Smooth muscle cell (in vitro differentiated cells): ENCODE measurements around the gene CNNM2. TPM values are rescaled to one million over a fixed set of nuclear protein-coding genes. Genes with fewer than 3 reads are reported as not detected.
"Not testable (repeated sequence)": the region's sequence is repeated elsewhere in the genome, so short reads cannot be mapped to it uniquely, and the experiment has no call there.

ENCODE experiments used
- DNase-seq: peaks from one replicate; lab custom pipeline; 2025; ENCODE audit not compliant: unreplicated experiment; lab: John Stamatoyannopoulos, UW
- H2AFZ ChIP-seq: fragments of 200-600 bp; sonication (generic); 2 replicates; pipeline ENCODE4 v1.6.0; 2016; ENCODE audit warnings: antibody characterized with exemption, low read depth, mild to moderate bottlenecking
- H3F3A ChIP-seq: fragments of 200-600 bp; sonication (generic); 2 replicates; pipeline ENCODE4 v1.6.0; 2017; ENCODE audit warnings: antibody characterized with exemption, low read depth
- H3K27ac ChIP-seq: fragments of 200-600 bp; sonication (generic); 2 replicates; pipeline ENCODE4 v1.5.1; 2016; ENCODE audit warnings: low read depth, mild to moderate bottlenecking
- H3K27me3 ChIP-seq: fragments of 200-600 bp; sonication (generic); 2 replicates; pipeline ENCODE4 v1.6.1; 2016; ENCODE audit warnings: low read depth, mild to moderate bottlenecking
- H3K36me3 ChIP-seq: fragments of 200-600 bp; sonication (generic); 2 replicates; pipeline ENCODE4 v1.5.1; 2016; ENCODE audit warnings: low read depth
- H3K4me1 ChIP-seq: fragments of 200-600 bp; sonication (generic); 2 replicates; pipeline ENCODE4 v1.5.1; 2016; ENCODE audit warnings: low read depth
- H3K4me2 ChIP-seq: fragments of 200-600 bp; sonication (generic); 2 replicates; pipeline ENCODE4 v1.6.0; 2016; ENCODE audit warnings: mild to moderate bottlenecking
- H3K4me3 ChIP-seq: fragments of 200-600 bp; sonication (generic); 2 replicates; pipeline ENCODE4 v1.5.1; 2016; ENCODE audit warnings: mild to moderate bottlenecking
- H3K79me2 ChIP-seq: fragments of 200-600 bp; sonication (generic); 2 replicates; pipeline ENCODE4 v1.6.0; 2016; ENCODE audit warnings: low read depth, mild to moderate bottlenecking
- H3K9ac ChIP-seq: fragments of 200-600 bp; sonication (generic); 2 replicates; pipeline ENCODE4 v1.6.0; 2016; ENCODE audit warnings: low read depth
- H3K9me3 ChIP-seq: fragments of 200-600 bp; sonication (generic); replicated peaks from 2 replicates; pipeline ENCODE4 v1.5.1; 2016; ENCODE audit warnings: low read depth
- H4K20me1 ChIP-seq: fragments of 200-600 bp; sonication (generic); 2 replicates; pipeline ENCODE4 v1.6.0; 2016; ENCODE audit warnings: low read depth
- WGBS: methylation state at CpG from one replicate; pipeline ENCODE4 v1.1.7; 2016; ENCODE audit warnings: low lambda C conversion rate; 5-methylcytosine and 5-hydroxymethylcytosine counted together
- polyA plus RNA-seq: library from polyadenylated mRNA; unstranded; fragments of >200 nt; fragmentation: Nextera tagmentation; extraction: Ambion mirVana; gene quantifications from 2 replicates; pipeline ENCODE4 v1.2.1, GENCODE V29; 2016
- total RNA-seq: library from RNA; depleted of rRNA; stranded (reverse); fragments of >200 nt; gene quantifications from 2 replicates; pipeline ENCODE4 v1.2.3, GENCODE V29; 2014
- TF ChIP-seq, protein P1 (sequence below): fragments of 200-600 bp; sonication (generic); IDR thresholded peaks from 2 replicates; pipeline ENCODE4 v1.5.1; 2017; ENCODE audit warnings: borderline replicate concordance, mild to moderate bottlenecking, antibody characterized with exemption; ENCODE audit not compliant: insufficient read depth, poor library complexity, severe bottlenecking

The CNNM2 gene
- total and polyA plus RNA-seq, 2 experiments from 2014 or later, result 5.5 to 8.4 TPM

GRCh38 chr10:102963756-102964025, 45.6 kb downstream of the CNNM2 start:
- TF ChIP-seq, protein P1, sequence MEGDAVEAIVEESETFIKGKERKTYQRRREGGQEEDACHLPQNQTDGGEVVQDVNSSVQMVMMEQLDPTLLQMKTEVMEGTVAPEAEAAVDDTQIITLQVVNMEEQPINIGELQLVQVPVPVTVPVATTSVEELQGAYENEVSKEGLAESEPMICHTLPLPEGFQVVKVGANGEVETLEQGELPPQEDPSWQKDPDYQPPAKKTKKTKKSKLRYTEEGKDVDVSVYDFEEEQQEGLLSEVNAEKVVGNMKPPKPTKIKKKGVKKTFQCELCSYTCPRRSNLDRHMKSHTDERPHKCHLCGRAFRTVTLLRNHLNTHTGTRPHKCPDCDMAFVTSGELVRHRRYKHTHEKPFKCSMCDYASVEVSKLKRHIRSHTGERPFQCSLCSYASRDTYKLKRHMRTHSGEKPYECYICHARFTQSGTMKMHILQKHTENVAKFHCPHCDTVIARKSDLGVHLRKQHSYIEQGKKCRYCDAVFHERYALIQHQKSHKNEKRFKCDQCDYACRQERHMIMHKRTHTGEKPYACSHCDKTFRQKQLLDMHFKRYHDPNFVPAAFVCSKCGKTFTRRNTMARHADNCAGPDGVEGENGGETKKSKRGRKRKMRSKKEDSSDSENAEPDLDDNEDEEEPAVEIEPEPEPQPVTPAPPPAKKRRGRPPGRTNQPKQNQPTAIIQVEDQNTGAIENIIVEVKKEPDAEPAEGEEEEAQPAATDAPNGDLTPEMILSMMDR, result no peak
- Histone ChIP-seq H3K4me1 (no peaks in the 10 kb centered on the region), H3K79me2 (no peaks in the 10 kb centered on the region), H3K27me3 (no peaks in the 10 kb centered on the region), H3K27ac (no peak overlapping the region), H3K9ac (no peak overlapping the region), H3K4me2 (no peak overlapping the region), H3K4me3 (no peak overlapping the region), H3K36me3 (no peaks in the 10 kb centered on the region), H2AFZ (no peak overlapping the region), H3K9me3 (no peaks in the 10 kb centered on the region), H4K20me1 (no peaks in the 10 kb centered on the region), H3F3A (no peaks in the 10 kb centered on the region)
- 86% methylated on average over 2 of the region's 2 CpGs for WGBS
- no peak for DNase-seq

DNA sequence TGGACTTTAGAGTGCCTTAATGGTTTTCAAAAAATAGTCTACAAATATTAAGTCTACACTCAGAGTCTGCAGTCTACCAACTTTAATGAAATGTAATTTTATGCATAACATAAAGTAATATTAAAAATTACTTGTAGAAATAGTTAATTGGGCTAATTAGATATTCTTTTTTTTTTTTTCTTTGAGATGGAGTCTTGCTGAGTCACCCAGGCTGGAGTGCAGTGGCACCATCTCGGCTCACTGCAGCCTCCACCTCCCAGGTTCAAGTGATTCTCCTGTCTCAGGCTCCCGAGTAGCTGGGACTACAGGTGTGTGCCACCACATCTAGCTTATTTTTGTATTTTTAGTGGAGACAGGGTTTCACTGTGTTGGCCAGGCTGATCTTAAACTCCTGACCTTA, 46.0 kb downstream of the CNNM2 start:
- not testable (repeated sequence) for H3K79me2 ChIP-seq, DNase-seq, H3K4me2 ChIP-seq, H4K20me1 ChIP-seq, H3K4me1 ChIP-seq, H3K27me3 ChIP-seq, H3K4me3 ChIP-seq, H3F3A ChIP-seq, H2AFZ ChIP-seq, H3K9me3 ChIP-seq, H3K9ac ChIP-seq, H3K27ac ChIP-seq, H3K36me3 ChIP-seq
- 95% methylated on average over 2 of the region's 2 CpGs for whole genome bisulfite sequencing

DNA sequence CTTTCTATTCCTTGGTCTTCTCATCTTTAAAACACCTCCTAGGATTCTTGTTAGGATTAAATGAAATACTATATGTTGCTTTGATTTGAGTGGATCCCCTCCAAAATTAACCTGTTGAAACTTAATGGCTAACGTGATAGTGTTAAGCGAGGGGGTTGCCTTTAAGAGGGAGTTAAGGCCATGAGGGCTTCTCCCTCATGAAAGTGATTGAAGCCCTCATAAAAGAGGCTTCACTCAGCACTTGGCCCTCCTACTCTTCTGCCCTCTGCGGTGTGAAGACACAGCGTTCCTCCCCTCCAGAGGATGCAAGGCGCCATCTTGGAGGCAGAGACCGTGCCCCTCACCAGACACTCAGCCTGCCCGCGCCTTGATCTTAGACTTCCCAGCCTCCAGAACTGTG, 46.6 kb downstream of the CNNM2 start:
- 82% methylated on average over 8 of the region's 8 CpGs for WGBS

GRCh38 chr10:102965311-102965851, 47.3 kb downstream of the CNNM2 start:
- no peaks in the 10 kb centered on the region for H3K9me3 ChIP-seq
- H3K4me3 ChIP-seq, result no peak overlapping the region
- H2AFZ ChIP-seq, result no peak overlapping the region
- no peaks in the 10 kb centered on the region for H3K4me1 ChIP-seq
- H3F3A ChIP-seq, result no peaks in the 10 kb centered on the region
- WGBS, result 34% methylated on average over 7 of the region's 7 CpGs
- no peak overlapping the region for H3K27ac ChIP-seq
- TF ChIP-seq, protein P1, result no peak
- H3K27me3 ChIP-seq, result no peaks in the 10 kb centered on the region
- no peak for DNase-seq
- H4K20me1 ChIP-seq, result no peaks in the 10 kb centered on the region
- no peak overlapping the region for H3K4me2 ChIP-seq
- no peak overlapping the region for H3K9ac ChIP-seq
- H3K79me2 ChIP-seq, result no peaks in the 10 kb centered on the region
- no peaks in the 10 kb centered on the region for H3K36me3 ChIP-seq

More for the DNA sequence above, 46.6 kb downstream of the CNNM2 start:
- no peaks in the 10 kb centered on the region for H3K36me3 ChIP-seq
- H3K4me2 ChIP-seq, result no peak overlapping the region
- H3K4me1 ChIP-seq, result no peaks in the 10 kb centered on the region
- no peaks in the 10 kb centered on the region for H3K27me3 ChIP-seq
- no peaks in the 10 kb centered on the region for H3K9me3 ChIP-seq
- H2AFZ ChIP-seq, result no peak overlapping the region
- H3K27ac ChIP-seq, result no peak overlapping the region
- no peak overlapping the region for H3K4me3 ChIP-seq
- TF ChIP-seq, protein P1, result no peak
- DNase-seq, result no peak
- no peaks in the 10 kb centered on the region for H3K79me2 ChIP-seq
- H3F3A ChIP-seq, result no peaks in the 10 kb centered on the region
- H3K9ac ChIP-seq, result no peak overlapping the region
- H4K20me1 ChIP-seq, result no peaks in the 10 kb centered on the region
